Ecto neural progenitor cell (in vitro differentiated cells): ENCODE data around the gene NCAPH2.
A peak's percentile ranks its signal among the peaks of the same experiment; 100 is the strongest.
"Not testable (repeated sequence)": the region's sequence is repeated elsewhere in the genome, so short reads cannot be mapped to it uniquely, and the experiment has no call there.

Experiments used
- DNase-seq: peaks from one replicate; pipeline ENCODE4 v3.0.0-alpha.2; 2018; ENCODE audit warnings: low spot score

The NCAPH2 gene

DNA sequence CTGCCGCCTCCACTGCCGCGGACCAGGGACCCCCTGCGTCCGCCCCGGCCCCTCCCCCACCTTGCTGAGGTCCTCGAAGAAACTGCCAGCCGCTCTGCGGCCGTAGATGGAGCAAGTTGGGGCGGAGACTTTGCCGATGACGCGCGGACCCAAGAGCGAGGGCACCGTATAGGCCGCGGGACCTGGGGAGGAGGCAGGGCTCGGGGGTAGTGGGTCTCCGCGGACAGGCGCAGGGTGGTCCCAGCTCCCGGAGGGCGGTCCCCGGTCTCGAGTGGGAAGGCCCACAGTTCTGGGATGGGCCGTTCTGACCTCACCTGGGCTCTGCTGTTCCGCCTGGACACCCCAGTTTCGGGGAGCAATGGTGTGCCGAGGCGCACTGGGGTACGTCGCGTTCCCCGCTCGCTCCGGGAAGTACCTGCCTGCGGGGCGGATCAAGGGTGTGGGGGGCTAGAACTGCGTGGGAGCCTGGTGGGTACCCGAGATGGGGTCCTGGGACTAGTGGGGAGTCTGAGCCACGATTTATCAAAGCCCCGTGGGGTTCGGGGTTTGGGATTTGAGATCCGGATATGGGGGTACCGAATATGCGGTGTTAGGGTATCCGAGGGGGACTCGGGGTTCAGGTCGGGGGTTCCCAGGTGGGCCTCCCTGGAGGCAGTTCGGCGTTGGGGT, 23.0 kb downstream of the NCAPH2 start:
- DNase-seq = peak; percentile 78

DNA sequence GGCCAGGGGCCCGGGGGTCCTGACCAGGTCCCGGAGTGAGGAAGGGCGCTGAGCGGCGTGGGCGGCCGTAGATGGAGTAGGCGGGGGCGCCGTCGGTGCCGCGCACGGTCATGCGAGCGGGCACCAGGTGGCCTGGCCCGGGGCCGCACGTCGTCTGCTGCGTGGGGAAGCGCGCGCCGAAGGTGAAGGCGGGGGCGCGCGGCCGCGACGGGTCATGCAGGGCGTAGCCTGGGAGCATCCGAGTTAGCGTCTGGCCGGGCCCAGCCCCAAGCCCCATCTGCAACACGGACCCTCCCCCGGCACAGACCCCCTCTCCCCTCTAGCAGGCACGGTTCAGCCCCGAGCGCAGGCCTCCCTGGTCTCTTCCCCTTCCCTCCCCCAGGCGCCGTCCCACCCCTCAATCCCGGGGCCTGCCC, 23.5 kb downstream of the NCAPH2 start:
- DNase-seq = no peak

DNA sequence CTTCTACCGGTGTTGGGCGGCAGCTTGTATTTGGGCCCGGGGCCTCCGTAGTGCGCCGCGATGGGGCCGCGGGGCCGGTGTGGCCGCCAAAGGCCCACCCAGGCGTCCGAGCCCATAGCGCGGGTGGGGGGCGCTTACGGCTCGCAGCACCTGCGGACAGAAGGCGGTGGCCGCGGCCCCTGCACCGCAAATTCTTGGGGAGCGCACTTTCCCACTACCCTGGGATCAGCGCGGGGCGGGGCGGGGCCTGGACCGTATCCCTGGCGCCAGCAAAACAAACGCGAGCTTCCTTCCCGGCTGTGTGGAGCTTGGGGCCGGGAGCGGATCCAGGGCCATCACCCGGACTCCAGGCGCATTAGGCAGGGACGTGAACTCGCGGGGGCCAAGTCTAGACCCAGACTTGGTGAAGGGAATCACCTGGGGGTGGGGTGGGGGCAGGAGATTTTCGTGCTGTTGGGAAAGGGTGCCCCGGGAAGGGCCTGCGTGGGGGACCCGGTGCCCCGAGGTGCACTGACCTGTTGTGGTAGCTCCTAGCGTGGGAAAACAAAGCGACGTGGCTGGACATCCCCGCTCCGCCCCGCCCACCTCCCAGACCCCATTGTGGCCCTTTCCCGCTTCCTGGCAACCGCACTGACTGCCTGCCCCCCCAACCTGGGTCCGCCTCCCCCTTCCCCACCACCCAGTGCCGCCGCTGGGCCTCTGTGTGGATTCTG, 24.1 kb downstream of the NCAPH2 start:
- DNase-seq = peak; percentile 74

DNA sequence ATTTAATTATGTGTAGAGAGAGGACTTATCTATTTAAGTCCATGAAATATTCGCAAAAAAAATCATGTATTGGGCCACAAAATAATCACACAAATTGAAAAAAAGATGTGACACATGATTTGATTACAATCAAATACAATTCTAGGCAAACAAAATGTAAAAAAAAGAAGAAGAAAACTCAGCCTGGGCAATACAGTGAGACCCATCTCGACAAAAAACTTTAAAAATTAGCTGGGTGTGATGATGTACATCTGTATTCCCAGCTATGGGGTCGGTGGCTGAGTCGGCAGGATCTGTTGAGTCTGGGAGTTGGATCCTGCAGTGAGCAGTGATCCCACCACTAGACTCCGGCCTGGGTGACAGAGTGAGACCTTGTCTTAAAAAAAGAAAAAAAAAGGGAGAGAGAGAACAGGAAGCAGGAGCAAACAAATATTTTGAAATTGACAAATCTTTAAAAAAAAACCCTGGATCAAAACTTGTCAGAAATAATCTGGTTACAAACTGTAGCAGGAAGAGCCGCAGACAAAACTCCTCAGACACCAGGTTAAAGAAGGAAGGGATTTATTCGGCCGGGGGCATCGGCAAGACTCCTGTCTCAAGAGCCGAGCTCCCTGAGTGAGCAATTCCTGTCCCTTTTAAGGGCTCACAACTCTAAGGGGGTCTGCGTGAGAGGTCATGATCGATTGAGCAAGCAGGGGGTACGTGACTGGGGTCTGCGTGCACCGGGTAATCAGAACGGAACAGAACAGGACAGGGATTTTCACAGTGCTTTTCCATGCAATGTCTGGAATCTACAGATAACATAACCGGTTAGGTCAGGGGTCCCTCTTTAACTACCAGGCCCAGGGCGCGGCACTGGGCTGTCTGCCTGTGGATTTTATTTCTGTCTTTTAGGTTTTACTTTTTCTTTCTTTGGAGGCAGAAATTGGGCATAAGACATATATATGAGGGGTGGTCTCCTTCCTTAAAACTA, 25.1 kb downstream of the NCAPH2 start:
- no peak for DNase-seq

DNA sequence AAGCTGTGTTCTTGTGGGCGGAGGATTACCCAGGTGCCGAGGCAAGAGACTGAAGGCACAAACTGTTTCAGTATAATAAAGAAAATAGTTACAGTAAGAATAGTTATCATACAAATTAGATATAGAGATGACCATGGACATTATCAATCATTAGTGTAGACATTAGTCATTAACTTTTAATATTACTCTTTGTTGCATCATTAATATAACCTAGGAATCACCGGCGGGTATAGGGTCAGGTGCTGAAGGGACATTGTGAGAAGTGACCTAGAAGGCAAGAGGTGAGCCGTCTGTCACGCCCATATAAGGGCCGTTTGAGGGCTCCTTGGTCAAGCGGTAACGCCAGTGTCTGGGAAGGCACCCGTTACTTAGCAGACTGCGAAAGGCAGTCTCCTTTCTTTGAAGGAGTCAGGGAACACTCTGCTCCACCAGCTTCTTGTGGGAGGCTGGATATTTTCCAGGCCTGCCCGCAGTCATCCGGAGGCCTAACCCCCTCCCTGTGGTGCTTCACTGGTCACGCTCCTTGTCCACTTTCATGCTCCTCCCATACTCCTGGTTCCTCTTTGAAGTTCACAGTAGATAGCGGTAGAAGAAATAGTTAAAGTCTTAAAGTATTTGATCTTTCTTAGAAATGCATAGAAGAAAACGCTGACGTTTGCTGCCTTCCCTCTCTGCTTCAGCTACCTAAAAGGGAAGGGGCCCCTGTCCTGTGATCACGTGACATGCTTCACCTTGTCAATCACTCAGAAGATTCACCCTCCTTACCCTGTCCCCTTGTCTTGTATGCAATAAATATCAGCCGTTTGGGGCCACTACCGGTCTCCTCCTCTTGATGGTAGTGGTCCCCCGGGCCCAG, 26.1 kb downstream of the NCAPH2 start:
- not testable (repeated sequence) for DNase-seq

DNA sequence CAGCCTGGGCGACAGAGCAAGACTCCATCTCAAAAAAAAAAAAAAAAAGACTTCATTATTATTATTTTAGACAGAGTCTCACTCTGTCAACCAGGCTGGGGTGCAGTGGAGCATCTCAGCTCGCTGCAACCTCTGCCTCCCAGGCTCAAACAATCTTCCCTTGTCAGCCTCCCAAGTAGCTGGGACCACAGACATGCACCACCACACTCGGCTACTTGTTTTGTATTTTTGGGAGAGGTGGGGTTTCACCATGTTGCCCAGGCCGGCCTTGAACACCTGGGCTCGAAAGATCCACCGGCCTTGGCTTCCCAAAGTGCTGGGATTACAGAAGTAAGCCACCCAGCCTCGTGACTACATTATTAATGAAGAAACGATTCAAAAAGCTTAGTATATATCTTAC, 27.1 kb downstream of the NCAPH2 start:
- no peak for DNase-seq

DNA sequence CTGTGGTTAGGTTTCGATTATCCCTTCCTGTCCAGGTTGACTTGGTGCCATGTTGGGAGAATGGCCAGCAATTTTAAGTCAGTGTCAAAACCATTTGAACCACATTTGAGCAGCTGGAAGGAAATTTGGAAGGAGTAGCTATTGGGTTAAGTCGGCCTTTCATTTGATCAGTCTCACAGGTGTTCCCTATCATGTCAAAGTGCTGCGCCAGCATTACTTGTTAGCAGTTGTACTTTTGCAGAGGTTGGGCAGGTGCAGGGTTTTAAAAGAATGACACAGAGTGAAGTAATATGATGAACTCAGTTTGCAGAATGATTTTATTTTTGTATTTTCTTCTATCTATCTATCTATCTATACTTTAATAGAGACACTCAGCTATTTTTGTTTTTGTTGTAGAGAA, 28.2 kb downstream of the NCAPH2 start:
- no peak for DNase-seq

DNA sequence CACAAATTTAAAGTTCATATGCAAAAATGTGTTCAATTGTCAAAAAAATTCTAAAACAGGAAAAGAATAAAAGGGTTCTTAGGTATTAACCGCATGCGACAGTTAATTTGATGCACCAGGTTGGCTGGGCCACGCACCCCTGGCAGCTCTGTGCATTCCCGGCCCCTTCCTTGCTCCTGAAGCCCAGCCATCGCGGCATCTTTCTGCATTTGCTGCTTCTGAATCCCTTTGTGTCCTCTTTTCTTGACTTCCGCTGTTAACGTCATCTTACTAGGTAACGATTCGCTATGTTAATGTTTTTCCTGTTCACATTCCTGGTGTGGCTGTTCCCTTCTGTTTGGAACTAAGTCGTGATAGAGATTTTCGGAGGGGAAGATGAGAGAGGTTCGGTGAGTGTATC, 29.7 kb downstream of the NCAPH2 start:
- no peak for DNase-seq

DNA sequence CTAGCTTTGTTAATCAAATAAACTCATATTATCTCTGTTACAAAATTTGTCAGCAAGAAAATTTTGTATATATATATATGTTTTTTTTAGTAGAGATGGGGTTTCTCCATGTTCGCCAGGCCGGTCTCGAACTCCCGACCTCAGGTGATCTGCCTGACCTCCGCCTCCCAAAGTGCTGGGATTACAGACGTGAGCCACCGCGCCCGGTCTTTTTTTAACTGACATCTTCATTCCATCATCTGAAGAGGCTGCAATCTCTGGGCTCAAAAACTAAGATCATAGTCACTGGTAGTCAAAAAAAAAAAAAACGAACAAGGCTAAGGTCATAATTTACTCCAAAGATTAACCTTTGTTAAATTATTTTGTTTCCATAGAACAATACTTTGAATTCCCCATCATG, 32.4 kb downstream of the NCAPH2 start:
- DNase-seq = no peak

DNA sequence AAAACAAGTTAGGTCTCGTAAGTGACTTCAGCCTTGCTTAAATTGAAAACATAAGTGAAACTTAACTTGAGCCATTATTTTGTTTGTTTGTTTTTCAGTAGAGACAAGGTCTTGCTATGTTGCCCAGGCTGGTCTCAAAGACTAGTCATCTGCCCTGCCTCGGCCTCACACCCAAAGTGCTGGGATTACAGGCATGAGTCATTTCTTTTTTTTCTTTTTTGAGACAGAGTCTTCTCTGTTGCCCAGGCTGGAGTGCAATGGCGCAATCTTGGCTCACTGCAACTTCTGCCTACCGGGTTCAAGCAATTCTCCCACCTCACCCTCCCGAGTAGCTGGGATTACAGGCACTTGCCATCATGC, 33.6 kb downstream of the NCAPH2 start:
- DNase-seq = not testable (repeated sequence)

DNA sequence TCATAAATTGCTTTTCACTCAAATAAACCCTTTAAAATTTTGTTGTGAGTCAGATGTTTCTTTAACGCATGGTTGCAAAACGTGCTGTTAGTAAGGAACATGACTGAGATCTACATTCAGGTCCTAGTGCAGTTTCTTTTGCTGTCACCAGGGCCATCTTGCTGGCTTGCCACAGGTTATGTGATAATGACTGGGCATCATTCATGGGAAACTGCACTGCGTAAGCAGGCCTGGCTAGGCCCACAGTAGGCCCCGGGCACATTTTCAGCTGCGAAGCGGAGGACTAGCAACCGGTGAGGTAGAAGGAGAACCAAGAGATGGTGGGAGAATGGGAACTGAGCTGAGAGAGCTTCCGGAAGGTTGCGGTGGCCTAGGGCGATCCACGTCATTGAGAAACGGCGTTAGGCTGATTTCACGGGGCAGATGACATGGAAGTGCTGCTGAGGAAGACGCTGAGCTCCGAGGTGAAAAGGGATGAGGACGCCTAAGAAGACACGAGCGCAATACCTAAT, 34.4 kb downstream of the NCAPH2 start:
- DNase-seq = no peak

DNA sequence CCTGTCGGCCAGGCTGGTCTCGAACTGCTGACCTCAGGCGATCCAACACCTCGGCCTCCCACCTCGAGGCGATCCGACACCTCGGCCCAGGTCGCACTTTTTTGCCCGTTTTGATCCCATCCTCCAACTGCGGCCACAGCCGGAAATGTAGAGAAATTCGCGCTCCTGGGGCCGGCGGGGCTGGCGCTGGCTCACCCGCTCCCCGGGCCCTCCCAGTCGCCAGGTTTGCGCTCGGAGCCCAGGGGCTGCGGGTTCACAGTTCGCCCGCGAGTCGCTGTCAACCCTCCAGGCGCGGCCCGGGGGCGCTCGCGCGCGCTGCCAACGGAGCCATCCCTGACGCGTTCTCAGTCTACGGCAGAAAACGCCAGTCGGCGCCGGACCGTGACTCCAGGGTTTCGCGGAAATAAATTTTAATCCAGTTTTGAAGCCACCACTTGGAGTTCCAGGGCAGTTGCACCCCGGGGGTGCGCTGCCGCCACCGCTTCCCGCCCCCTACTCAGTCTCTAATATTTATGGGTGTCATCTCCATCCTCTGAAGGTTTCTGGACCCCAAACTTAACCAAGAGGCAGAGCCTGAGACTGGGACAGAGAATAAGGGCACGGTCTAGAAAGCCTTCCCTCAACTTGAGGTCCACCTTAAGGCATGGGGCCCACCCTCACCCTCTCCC, 36.2 kb downstream of the NCAPH2 start:
- peak; percentile 91 for DNase-seq

DNA sequence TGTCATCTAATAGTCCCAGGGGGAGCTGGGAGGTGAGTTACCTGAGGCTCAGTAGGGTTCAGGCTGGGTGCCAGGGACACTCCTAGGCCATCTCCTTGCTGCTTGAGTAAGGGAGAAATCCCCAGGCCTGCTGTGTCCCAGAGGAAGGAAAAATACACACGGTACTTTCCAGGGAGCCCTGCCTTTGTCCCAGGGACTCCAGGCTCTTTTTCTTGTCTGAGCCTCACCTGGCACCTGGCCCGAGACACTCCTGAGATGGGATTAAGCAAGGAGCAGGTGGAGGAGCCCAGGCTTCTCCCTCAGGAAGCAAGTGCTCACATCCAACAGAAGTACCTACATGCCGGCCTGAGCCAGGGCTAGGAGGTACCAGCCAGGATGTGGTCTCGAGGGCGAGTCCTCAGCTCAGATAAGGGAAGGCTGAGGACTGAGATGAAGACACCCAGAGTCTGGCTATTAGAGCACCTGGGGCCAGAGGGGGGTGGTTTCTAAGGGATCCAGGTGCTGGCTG, 36.8 kb downstream of the NCAPH2 start:
- DNase-seq = no peak

DNA sequence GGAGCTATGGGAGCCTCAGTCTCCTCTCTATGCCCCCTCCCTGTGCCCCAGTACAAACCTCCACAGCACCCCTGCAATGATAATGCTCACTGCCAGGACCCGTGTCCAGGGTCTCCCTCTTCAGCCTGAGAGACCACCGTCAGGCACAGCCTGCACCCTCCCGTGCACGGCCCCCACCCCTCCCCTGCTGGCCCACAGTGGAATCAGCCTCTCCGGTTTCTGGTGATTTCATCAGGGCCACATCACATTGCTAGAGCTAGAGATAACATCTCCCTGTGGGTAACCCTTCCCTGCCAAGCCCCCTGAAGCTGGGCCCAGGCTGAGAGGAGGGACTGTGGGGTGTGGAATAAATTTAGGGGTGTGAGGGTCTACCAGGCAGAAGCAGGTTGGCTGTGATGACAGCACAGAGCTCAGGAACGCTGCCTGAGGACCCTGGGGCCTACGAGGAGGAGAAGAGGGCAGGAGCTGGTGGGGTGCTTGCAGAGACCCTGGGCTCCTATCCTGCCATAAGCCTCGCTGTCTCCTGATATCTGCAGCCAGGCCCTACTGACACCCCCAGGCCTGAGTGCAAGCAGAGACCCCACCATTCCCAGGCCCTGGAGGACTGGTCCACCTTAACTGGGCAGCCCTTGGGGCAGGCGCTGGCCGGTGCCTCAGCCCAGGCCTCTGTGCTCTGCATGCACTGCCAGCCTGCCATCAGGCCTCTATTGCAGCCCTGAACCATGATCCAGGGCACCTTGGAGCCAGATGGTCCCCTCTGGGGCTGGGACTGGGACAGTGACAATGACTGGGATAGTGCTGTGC, 37.7 kb downstream of the NCAPH2 start, which contains the start of gene KLHDC7B:
Gene KLHDC7B, plus strand, starts transcription at position 378 of the 804 bp plus-strand sequence. Its CDS starts 345 bp downstream, at position 723.
- DNase-seq = no peak

DNA sequence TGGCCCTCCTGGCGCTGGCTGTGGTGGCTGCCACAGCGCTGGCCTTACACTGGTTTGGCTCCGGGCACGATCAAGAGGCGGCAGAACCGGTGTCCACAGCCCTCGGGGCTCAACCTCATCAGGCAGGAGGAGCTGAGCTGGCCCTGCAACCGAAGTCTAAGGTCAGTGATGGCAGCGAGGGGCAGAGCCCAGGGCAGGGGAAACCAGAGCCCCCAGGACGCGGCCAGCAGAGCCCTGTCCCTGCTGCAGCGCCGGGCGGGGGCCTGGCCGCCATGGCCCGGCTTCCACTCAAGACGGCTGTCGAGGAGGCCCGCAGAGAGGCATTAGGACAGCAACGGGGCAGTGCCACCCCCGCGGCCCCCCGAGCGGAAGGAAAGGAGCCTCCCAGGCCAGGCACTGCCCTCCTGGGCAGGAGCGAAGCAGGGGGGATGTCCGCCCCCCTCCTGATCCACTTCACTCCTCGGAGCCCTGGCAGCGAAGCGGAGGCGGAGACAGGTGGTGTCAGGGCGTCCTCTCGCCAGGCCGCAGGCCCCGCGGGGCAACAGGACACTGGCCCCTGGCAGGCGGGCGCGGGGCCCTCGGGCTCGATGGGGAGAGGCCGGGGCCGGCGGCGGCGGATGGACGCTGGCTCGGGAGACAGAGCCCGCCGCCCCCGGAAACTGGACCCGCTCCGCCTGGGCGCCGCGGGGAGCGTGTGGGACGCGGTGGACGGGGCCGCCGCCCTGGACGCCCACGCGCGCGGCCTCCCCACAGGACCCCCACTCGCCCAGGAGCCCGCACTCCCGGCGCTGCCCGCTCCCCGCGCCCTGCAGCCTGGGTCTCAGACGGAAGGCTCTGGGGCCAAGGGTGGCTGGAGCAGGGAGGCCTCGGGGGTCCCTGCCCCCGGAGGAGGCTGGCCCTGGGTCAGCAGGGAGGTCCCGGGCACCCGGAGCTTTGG, 38.6 kb downstream of the NCAPH2 start:
- no peak for DNase-seq

DNA sequence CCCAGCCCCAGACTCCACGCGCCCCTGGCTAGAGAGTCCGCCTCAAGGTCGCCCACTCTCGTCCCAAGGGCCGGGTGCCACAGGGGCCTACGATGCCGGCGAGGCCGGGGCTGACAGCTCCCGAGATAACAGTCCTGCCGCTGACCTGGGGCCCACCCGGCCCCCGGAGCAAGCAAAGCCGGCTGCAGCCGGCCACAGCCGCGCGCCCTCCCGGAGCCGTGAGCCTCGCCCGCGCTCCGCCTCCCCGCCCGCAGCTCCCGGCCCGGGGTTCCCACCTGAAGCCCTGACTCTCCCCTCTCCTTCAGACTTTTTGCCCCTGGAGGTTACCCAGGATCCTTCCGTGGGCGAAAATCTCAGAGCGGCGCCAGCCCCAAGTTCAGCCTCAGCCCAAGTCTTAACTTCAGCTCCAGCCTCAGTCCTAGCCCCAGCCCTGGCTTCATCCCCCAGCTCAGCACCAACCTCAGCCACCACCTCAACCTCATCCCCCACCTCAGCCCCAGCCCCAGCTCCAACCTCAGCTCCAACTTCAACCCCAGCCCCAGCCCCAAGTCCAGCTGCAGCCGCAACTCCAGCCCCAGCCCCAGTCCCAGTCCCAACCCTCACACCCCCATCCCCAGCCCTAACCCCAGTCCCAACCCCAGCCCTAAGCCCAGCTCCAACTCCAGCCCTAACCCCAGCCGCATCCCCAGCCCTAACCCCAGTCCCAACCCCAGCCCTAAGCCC, 39.4 kb downstream of the NCAPH2 start:
- DNase-seq = no peak

DNA sequence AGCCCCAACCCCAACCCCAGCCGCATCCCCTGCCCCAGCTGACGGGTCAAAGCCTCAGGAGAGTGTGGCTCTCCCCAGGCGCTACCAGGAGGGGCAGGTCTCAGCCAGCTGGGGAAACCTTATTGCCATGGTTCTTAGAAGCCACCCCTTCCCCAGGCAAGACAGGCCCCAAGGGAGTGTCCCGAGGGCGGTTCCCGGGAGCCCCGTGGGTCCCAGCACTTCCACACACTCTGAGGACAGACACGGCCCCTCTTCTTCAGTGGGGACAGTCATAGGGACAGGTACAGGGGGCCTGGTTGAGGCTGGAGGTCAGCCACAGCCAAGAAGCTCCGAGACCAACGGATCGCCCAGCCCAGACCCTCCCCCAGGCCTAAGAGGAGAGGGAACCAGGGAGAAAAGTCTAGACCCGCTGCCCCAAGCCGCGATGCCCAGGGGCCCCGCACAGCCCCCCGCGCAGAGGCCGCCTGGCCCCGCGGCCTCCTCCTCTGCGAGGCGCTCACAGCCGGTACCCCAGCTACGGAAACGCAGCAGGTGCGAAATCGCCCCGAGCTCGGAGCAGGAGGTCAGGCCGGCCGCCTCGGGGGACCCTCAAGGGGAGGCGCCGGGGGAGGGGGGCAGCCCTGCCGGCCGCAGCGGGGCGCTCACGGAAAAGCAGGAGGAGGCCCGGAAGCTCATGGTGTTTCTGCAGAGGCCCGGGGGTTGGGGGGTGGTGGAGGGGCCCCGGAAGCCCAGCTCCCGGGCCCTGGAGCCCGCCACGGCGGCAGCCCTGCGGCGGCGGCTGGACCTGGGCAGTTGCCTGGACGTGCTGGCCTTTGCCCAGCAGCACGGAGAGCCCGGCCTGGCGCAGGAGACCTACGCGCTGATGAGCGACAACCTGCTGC, 40.3 kb downstream of the NCAPH2 start:
- no peak for DNase-seq
